Measurements from ENCODE around the gene ZNF516.

GRCh38 chr18:76464281-76465259 lies 30.5 kb downstream of the ZNF516 start:
- TF ChIP-seq EZH2 (IDR thresholded peaks at IDR 0.05; ENCODE audit: borderline replicate concordance): no peak
- TF ChIP-seq, protein P1, sequence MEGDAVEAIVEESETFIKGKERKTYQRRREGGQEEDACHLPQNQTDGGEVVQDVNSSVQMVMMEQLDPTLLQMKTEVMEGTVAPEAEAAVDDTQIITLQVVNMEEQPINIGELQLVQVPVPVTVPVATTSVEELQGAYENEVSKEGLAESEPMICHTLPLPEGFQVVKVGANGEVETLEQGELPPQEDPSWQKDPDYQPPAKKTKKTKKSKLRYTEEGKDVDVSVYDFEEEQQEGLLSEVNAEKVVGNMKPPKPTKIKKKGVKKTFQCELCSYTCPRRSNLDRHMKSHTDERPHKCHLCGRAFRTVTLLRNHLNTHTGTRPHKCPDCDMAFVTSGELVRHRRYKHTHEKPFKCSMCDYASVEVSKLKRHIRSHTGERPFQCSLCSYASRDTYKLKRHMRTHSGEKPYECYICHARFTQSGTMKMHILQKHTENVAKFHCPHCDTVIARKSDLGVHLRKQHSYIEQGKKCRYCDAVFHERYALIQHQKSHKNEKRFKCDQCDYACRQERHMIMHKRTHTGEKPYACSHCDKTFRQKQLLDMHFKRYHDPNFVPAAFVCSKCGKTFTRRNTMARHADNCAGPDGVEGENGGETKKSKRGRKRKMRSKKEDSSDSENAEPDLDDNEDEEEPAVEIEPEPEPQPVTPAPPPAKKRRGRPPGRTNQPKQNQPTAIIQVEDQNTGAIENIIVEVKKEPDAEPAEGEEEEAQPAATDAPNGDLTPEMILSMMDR (IDR thresholded peaks at IDR 0.05; ENCODE audit: poor library complexity): no peak

Data from hepatocyte (in vitro differentiated cells).